DOHH2 (cell line): ENCODE data around the gene P2RY11.

Experiments
- CTCF ChIP-seq: fragments of 200-600 bp; sonication (generic); IDR thresholded peaks from one replicate; pipeline ENCODE4 v1.5.1; 2014; ENCODE audit warnings: antibody characterized with exemption, mild to moderate bottlenecking, low read depth, low read length; ENCODE audit not compliant: poor library complexity, severe bottlenecking
- EZH2phosphoT487 ChIP-seq: fragments of 200-600 bp; sonication (generic); IDR thresholded peaks from 2 replicates; pipeline ENCODE4 v1.6.1; 2017; ENCODE audit warnings: borderline replicate concordance, mild to moderate bottlenecking, antibody characterized with exemption, low read length, moderate library complexity, mixed read lengths

- TF ChIP-seq CTCF, result no peak
- no peak for TF ChIP-seq EZH2phosphoT487
Observed at GRCh38 chr19:10095948-10096614, 15.4 kb upstream of the P2RY11 start.
